Astrocyte (in vitro differentiated cells and primary cell): ENCODE data around the gene PAPSS1. TPM values are rescaled to one million over a fixed set of nuclear protein-coding genes. Genes with fewer than 3 reads are reported as not detected.

Experiments
- DNase-seq: peaks from one replicate; pipeline ENCODE4 v3.0.0-alpha.2; 2010; ENCODE audit warnings: low read depth
- FAIRE-seq: peaks from 2 replicates; lab custom pipeline; 2011; peaks lifted over from hg19 to GRCh38; lab: Jason Lieb, UNC
- H2AFZ ChIP-seq: 2 replicates; pipeline ENCODE4 v1.6.0; 2012; ENCODE audit warnings: low read depth, low read length, inconsistent platforms
- H3K27ac ChIP-seq: 2 replicates; pipeline ENCODE4 v1.5.1; 2011; ENCODE audit warnings: low read depth, low read length, inconsistent platforms
- H3K27me3 ChIP-seq: 2 replicates; pipeline ENCODE4 v1.6.0; 2011; ENCODE audit warnings: low read length, inconsistent platforms; ENCODE audit not compliant: insufficient read depth
- H3K36me3 ChIP-seq: 2 replicates; pipeline ENCODE4 v1.5.1; 2011; ENCODE audit warnings: low read length, inconsistent platforms; ENCODE audit not compliant: insufficient read depth
- H3K4me1 ChIP-seq: 2 replicates; pipeline ENCODE4 v1.5.1; 2011; ENCODE audit warnings: low read length, inconsistent platforms; ENCODE audit not compliant: insufficient read depth
- H3K4me2 ChIP-seq: 2 replicates; pipeline ENCODE4 v1.6.0; 2012; ENCODE audit warnings: low read length, inconsistent platforms
- H3K4me3 ChIP-seq: 2 replicates; pipeline ENCODE4 v1.5.1; 2011; ENCODE audit warnings: low read depth, mild to moderate bottlenecking, low read length, inconsistent platforms; ENCODE audit not compliant: insufficient read depth
- H3K79me2 ChIP-seq: 2 replicates; pipeline ENCODE4 v1.6.0; 2012; ENCODE audit warnings: mild to moderate bottlenecking, low read length, inconsistent platforms; ENCODE audit not compliant: insufficient read depth
- H3K9ac ChIP-seq: 2 replicates; pipeline ENCODE4 v1.6.0; 2012; ENCODE audit warnings: mild to moderate bottlenecking, low read length, inconsistent platforms
- H3K9me3 ChIP-seq: 2 replicates; pipeline ENCODE4 v1.5.1; 2012; ENCODE audit warnings: low read depth, mild to moderate bottlenecking, low read length, inconsistent platforms; ENCODE audit not compliant: insufficient read depth
- H4K20me1 ChIP-seq: 2 replicates; pipeline ENCODE4 v1.6.0; 2012; ENCODE audit warnings: low read length, inconsistent platforms; ENCODE audit not compliant: insufficient read depth
- H3K27ac Mint-ChIP-seq: one replicate; pipeline ENCODE4 v1.8.0; 2021; ENCODE audit warnings: mild to moderate bottlenecking, mixed read lengths; ENCODE audit not compliant: unreplicated experiment
- H3K27me3 Mint-ChIP-seq: one replicate; pipeline ENCODE4 v1.8.0; 2021; ENCODE audit warnings: low read depth, mixed read lengths; ENCODE audit not compliant: unreplicated experiment
- H3K36me3 Mint-ChIP-seq: one replicate; pipeline ENCODE4 v1.8.0; 2021; ENCODE audit warnings: low read depth, mixed read lengths; ENCODE audit not compliant: unreplicated experiment
- H3K4me1 Mint-ChIP-seq: one replicate; pipeline ENCODE4 v1.8.0; 2021; ENCODE audit warnings: low read depth, mixed read lengths; ENCODE audit not compliant: unreplicated experiment
- H3K4me3 Mint-ChIP-seq: one replicate; pipeline ENCODE4 v1.8.0; 2021; ENCODE audit warnings: mild to moderate bottlenecking, moderate library complexity, mixed read lengths; ENCODE audit not compliant: unreplicated experiment
- H3K9me3 Mint-ChIP-seq: one replicate; pipeline ENCODE4 v1.8.0; 2021; ENCODE audit warnings: mild to moderate bottlenecking, mixed read lengths; ENCODE audit not compliant: unreplicated experiment
- EZH2 ChIP-seq: IDR thresholded peaks from 2 replicates; pipeline ENCODE4 v1.6.1; 2012; ENCODE audit warnings: mild to moderate bottlenecking, low read length, inconsistent platforms; ENCODE audit not compliant: insufficient read depth
- total RNA-seq: library from RNA; stranded (reverse); gene quantifications from 2 replicates; pipeline ENCODE4 v1.2.1, GENCODE V29; 2021
- TF ChIP-seq, protein P1 (sequence below): IDR thresholded peaks from 2 replicates; pipeline ENCODE4 v1.5.1; 2011; ENCODE audit warnings: low read depth, mild to moderate bottlenecking, inconsistent platforms, low read length, moderate library complexity; ENCODE audit not compliant: insufficient read depth

PAPSS1 gene
- total RNA-seq, 1 donor from 2014 or later, result 102 TPM

DNA sequence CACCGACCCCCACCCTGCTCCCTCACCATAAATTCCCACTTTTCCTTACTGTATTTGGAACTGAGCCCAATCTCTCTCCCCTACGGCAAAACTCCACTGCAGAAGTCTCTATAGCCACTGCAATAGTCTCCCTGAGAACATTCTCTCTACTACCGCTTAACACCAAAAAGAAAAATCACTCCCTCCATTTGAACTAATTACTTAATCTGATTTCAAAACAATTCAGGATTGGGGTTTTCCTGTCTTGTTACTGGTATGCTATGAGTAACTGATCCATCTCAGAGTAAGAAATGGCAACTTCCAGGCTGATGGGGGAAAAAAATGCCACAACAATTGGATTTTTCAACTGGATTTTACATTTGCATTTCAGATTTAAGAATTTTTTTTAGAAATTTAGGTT lies 5.8 kb downstream of the PAPSS1 start:
- Mint-ChIP-seq H3K36me3 (peaks cover 5% of the 10 kb centered on the region), H3K27me3 (no peaks in the 10 kb centered on the region), H3K27ac (no peak overlapping the region), H3K4me1 (peaks cover 48% of the 10 kb centered on the region), H3K4me3 (no peak overlapping the region), H3K9me3 (no peaks in the 10 kb centered on the region)
- H3K79me2 ChIP-seq, result peaks cover 100% of the 10 kb centered on the region
- H3K27ac ChIP-seq, result no peak overlapping the region
- H3K9me3 ChIP-seq, result no peaks in the 10 kb centered on the region
- peaks cover 14% of the 10 kb centered on the region for H3K4me1 ChIP-seq
- TF ChIP-seq, protein P1, sequence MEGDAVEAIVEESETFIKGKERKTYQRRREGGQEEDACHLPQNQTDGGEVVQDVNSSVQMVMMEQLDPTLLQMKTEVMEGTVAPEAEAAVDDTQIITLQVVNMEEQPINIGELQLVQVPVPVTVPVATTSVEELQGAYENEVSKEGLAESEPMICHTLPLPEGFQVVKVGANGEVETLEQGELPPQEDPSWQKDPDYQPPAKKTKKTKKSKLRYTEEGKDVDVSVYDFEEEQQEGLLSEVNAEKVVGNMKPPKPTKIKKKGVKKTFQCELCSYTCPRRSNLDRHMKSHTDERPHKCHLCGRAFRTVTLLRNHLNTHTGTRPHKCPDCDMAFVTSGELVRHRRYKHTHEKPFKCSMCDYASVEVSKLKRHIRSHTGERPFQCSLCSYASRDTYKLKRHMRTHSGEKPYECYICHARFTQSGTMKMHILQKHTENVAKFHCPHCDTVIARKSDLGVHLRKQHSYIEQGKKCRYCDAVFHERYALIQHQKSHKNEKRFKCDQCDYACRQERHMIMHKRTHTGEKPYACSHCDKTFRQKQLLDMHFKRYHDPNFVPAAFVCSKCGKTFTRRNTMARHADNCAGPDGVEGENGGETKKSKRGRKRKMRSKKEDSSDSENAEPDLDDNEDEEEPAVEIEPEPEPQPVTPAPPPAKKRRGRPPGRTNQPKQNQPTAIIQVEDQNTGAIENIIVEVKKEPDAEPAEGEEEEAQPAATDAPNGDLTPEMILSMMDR, result no peak
- TF ChIP-seq EZH2, result no peak
- no peak overlapping the region for H3K4me2 ChIP-seq
- DNase-seq (no peak), FAIRE-seq (no peak)
- no peaks in the 10 kb centered on the region for H3K27me3 ChIP-seq
- H2AFZ ChIP-seq, result no peak overlapping the region
- H3K36me3 ChIP-seq, result no peaks in the 10 kb centered on the region
- H4K20me1 ChIP-seq, result peaks cover 67% of the 10 kb centered on the region
- H3K4me3 ChIP-seq, result no peak overlapping the region
- H3K9ac ChIP-seq, result no peak overlapping the region

DNA sequence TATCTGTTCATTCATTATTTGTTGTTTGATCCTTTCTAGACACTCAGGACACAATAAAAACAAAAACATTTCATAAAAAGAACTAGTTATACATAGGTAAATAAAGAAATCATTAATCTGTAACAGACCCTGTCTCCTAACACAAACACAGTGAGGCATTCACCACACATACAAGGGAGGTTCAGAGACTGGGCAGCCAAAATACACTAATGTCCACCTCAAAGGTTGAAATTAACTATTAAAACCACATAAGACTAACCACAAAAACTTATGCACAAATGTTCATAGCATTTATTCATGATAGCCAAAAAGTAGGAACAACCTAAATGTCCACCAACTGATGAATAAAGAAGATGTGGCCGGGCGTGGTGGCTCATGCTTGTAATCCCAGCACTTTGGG lies 7.8 kb downstream of the PAPSS1 start:
- H4K20me1 ChIP-seq, result peaks cover 54% of the 10 kb centered on the region
- H3K4me1 ChIP-seq, result peaks cover 3% of the 10 kb centered on the region
- no peak overlapping the region for H2AFZ ChIP-seq
- DNase-seq (peak; percentile 15), FAIRE-seq (no peak)
- no peak overlapping the region for H3K27ac ChIP-seq
- Mint-ChIP-seq H3K9me3 (no peaks in the 10 kb centered on the region), H3K4me1 (peaks cover 38% of the 10 kb centered on the region), H3K27me3 (no peaks in the 10 kb centered on the region), H3K4me3 (no peak overlapping the region), H3K27ac (no peak overlapping the region), H3K36me3 (peaks cover 10% of the 10 kb centered on the region)
- H3K9me3 ChIP-seq, result no peaks in the 10 kb centered on the region
- TF ChIP-seq EZH2, result no peak
- TF ChIP-seq, protein P1, result no peak
- peaks cover 98% of the 10 kb centered on the region for H3K79me2 ChIP-seq
- H3K36me3 ChIP-seq, result no peaks in the 10 kb centered on the region
- no peaks in the 10 kb centered on the region for H3K27me3 ChIP-seq
- H3K4me3 ChIP-seq, result no peak overlapping the region
- H3K9ac ChIP-seq, result no peak overlapping the region
- H3K4me2 ChIP-seq, result no peak overlapping the region

DNA sequence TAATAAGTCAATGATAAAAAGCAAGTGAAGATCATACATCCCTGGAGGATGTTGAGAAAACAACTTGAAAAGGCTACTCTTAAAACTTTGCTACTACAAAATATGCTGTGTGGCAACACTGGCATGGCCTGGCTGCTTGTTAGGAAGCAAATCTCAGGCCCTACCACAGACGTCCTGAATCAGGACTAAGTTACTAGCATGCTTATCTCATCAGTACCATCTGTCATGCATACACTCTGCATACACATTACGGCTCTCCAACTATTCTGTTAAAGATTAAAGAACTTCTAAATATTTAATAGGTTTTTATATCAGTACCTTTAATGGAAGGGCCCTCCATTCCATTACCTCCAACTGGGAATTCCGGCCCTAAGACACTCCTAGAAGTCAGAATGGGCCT lies 8.2 kb downstream of the PAPSS1 start:
- Mint-ChIP-seq H3K27me3 (no peaks in the 10 kb centered on the region), H3K36me3 (peaks cover 10% of the 10 kb centered on the region), H3K4me1 (peaks cover 38% of the 10 kb centered on the region), H3K27ac (no peak overlapping the region), H3K4me3 (no peak overlapping the region), H3K9me3 (no peaks in the 10 kb centered on the region)
- TF ChIP-seq, protein P1, result no peak
- no peak for TF ChIP-seq EZH2
- H3K4me2 ChIP-seq, result no peak overlapping the region
- H3K27ac ChIP-seq, result no peak overlapping the region
- no peaks in the 10 kb centered on the region for H3K36me3 ChIP-seq
- no peak overlapping the region for H3K4me3 ChIP-seq
- no peak overlapping the region for H3K9ac ChIP-seq
- H3K4me1 ChIP-seq, result peaks cover 3% of the 10 kb centered on the region
- H2AFZ ChIP-seq, result no peak overlapping the region
- peaks cover 53% of the 10 kb centered on the region for H4K20me1 ChIP-seq
- DNase-seq (no peak), FAIRE-seq (no peak)
- no peaks in the 10 kb centered on the region for H3K9me3 ChIP-seq
- H3K27me3 ChIP-seq, result no peaks in the 10 kb centered on the region
- peaks cover 98% of the 10 kb centered on the region for H3K79me2 ChIP-seq
